HepG2 (cell line): ENCODE measurements around the gene PLXNC1. TPM values are rescaled to one million over a fixed set of nuclear protein-coding genes. Genes with fewer than 3 reads are reported as not detected.

Experiments
- FOXK1 ChIP-seq: sonication (generic); formaldehyde crosslinking; IDR thresholded peaks from 2 replicates; pipeline ENCODE4 v1.4.0; 2020; ENCODE audit warnings: low read depth, missing genetic modification reagents, borderline replicate concordance
- HDAC1 ChIP-seq: sonication (generic); formaldehyde crosslinking; IDR thresholded peaks from 2 replicates; pipeline ENCODE4 v1.5.1; 2020; ENCODE audit warnings: mild to moderate bottlenecking, missing genetic modification reagents
- HMG20A ChIP-seq: IDR thresholded peaks from 2 replicates; pipeline ENCODE4 v1.6.1; 2016; ENCODE audit warnings: borderline replicate concordance
- HMG20B ChIP-seq: conservative IDR thresholded peaks from 2 replicates; pipeline ENCODE4 v1.6.1; 2016; ENCODE audit warnings: missing genetic modification reagents, missing compliant biosample characterization
- HNRNPUL1 ChIP-seq: fragments of 200-400 bp; formaldehyde crosslinking; IDR thresholded peaks from 2 replicates; pipeline ENCODE4 v1.6.1; 2017; ENCODE audit warnings: low read depth, mild to moderate bottlenecking, low read length, moderate library complexity
- IKZF1 ChIP-seq: fragments of 450-650 bp; IDR thresholded peaks from 2 replicates; pipeline ENCODE4 v1.7.1; 2016
- PITX1 ChIP-seq: sonication (generic); formaldehyde crosslinking; IDR thresholded peaks from 2 replicates; pipeline ENCODE4 v1.5.1; 2020; ENCODE audit warnings: mild to moderate bottlenecking, missing genetic modification reagents
- SOX13 ChIP-seq, 3 experiments: fragments of 450-650 bp in 1 of 3; sonication (generic) in 1 of 3; formaldehyde crosslinking in 1 of 3; IDR thresholded peaks in 2 of 3; conservative IDR thresholded peaks in 1 of 3; 2 replicates each; pipeline versions ENCODE4 v1.5.0 to v1.6.1; 2016 to 2020; ENCODE audit warnings: antibody characterized with exemption in 1 of 3, mild to moderate bottlenecking in 1 of 3, missing compliant biosample characterization in 1 of 3, missing genetic modification reagents in 1 of 3, moderate library complexity in 1 of 3
- TP53 ChIP-seq: sonication (generic); formaldehyde crosslinking; conservative IDR thresholded peaks from 2 replicates; pipeline ENCODE4 v1.4.0; 2020; ENCODE audit warnings: missing genetic modification reagents
- ZBTB21 ChIP-seq: sonication (generic); formaldehyde crosslinking; IDR thresholded peaks from 2 replicates; pipeline ENCODE4 v1.4.0; 2020; ENCODE audit warnings: missing genetic modification reagents
- ZBTB7B ChIP-seq: sonication (generic); formaldehyde crosslinking; IDR thresholded peaks from 2 replicates; pipeline ENCODE4 v1.4.0; 2020; ENCODE audit warnings: missing genetic modification reagents
- ZNF788 ChIP-seq: sonication (generic); formaldehyde crosslinking; IDR thresholded peaks from 2 replicates; pipeline ENCODE4 v1.5.0; 2020; ENCODE audit warnings: mild to moderate bottlenecking, missing genetic modification reagents, borderline replicate concordance
- ZNF792 ChIP-seq: IDR thresholded peaks from 2 replicates; pipeline ENCODE4 v1.6.1; 2016
- polyA plus RNA-seq, 8 experiments: library from polyadenylated mRNA; depleted of rRNA in 3 of 8; stranded (reverse) in 7 of 8; unstranded in 1 of 8; fragments of >200 nt; fragmentation: Illumina TruSeq in 4 of 8; extraction: Trizol in 4 of 8; gene quantifications; 2 replicates each; pipeline versions ENCODE4 v1.2.1 to v1.2.3, GENCODE V29; 2011 to 2016; ENCODE audit warnings: low read depth in 4 of 8, missing spikeins in 1 of 8, mixed read lengths in 1 of 8; ENCODE audit not compliant: insufficient read depth in 1 of 8
- total RNA-seq, 5 experiments: library from RNA; depleted of rRNA; stranded (reverse); fragments of >200 nt; fragmentation: Illumina TruSeq; extraction: Trizol; gene quantifications; 2 replicates each; pipeline ENCODE4 v1.2.3, GENCODE V29; 2016; ENCODE audit warnings: low read depth in 1 of 5
- TF ChIP-seq, protein P1 (sequence below): sonication (generic); formaldehyde crosslinking; IDR thresholded peaks from 2 replicates; pipeline ENCODE4 v1.4.0; 2020; ENCODE audit warnings: missing genetic modification reagents
- TF ChIP-seq, protein P2 (sequence below): sonication (generic); formaldehyde crosslinking; IDR thresholded peaks from 2 replicates; pipeline ENCODE4 v1.5.0; 2020; ENCODE audit warnings: mild to moderate bottlenecking, missing genetic modification reagents, borderline replicate concordance
- TF ChIP-seq, protein P3 (sequence below): sonication (generic); formaldehyde crosslinking; IDR thresholded peaks from 2 replicates; pipeline ENCODE4 v1.9.0; 2021; ENCODE audit warnings: missing genetic modification reagents, borderline replicate concordance
- TF ChIP-seq, protein P4 (sequence below): sonication (generic); formaldehyde crosslinking; IDR thresholded peaks from 2 replicates; pipeline ENCODE4 v1.4.0; 2020; ENCODE audit warnings: mild to moderate bottlenecking, missing genetic modification reagents, borderline replicate concordance

Gene PLXNC1
- total and polyA plus RNA-seq, 2 of the 13 experiments (the other 11 are each of a cell fraction or from before 2014, with no cell fraction given) = 6.6 to 11.2 TPM

DNA sequence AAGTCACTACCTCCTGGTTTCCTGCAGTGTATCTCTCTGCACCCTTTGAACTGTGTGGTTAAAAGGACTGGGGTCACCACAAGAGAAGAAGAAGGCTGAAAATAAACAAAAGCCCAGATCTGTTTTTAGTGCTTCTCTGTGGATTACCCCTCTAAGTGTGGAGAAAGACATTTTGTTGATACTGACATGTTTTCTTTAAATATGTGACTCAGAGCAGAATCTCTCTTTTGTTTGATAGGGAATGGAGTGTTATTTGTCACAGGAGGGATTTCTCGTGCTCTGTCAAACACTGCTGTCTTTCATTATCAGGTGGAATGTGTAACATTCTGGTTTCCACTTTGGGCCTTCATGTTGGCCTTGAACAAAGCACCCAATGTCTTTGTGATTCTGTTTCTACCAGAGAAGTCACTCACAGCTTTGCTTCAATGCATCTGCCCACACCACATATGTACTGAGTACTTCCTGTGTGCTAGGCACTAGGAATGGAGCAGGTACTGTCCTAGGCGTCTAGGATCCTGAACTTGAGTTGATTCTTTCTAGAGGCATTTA is 82.1 kb downstream of the PLXNC1 start (continued):
- TF ChIP-seq, protein P1, sequence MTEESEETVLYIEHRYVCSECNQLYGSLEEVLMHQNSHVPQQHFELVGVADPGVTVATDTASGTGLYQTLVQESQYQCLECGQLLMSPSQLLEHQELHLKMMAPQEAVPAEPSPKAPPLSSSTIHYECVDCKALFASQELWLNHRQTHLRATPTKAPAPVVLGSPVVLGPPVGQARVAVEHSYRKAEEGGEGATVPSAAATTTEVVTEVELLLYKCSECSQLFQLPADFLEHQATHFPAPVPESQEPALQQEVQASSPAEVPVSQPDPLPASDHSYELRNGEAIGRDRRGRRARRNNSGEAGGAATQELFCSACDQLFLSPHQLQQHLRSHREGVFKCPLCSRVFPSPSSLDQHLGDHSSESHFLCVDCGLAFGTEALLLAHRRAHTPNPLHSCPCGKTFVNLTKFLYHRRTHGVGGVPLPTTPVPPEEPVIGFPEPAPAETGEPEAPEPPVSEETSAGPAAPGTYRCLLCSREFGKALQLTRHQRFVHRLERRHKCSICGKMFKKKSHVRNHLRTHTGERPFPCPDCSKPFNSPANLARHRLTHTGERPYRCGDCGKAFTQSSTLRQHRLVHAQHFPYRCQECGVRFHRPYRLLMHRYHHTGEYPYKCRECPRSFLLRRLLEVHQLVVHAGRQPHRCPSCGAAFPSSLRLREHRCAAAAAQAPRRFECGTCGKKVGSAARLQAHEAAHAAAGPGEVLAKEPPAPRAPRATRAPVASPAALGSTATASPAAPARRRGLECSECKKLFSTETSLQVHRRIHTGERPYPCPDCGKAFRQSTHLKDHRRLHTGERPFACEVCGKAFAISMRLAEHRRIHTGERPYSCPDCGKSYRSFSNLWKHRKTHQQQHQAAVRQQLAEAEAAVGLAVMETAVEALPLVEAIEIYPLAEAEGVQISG (CRISPR knock-in tag) = peak; percentile 21; the same call in 1 of the 2 replicates
- TF ChIP-seq HMG20A = peak; percentile 95
- TF ChIP-seq PITX1 (CRISPR knock-in tag) = peak; percentile 58; the same call in 1 of the 2 replicates
- no peak for TF ChIP-seq HNRNPUL1
- TF ChIP-seq, protein P2, sequence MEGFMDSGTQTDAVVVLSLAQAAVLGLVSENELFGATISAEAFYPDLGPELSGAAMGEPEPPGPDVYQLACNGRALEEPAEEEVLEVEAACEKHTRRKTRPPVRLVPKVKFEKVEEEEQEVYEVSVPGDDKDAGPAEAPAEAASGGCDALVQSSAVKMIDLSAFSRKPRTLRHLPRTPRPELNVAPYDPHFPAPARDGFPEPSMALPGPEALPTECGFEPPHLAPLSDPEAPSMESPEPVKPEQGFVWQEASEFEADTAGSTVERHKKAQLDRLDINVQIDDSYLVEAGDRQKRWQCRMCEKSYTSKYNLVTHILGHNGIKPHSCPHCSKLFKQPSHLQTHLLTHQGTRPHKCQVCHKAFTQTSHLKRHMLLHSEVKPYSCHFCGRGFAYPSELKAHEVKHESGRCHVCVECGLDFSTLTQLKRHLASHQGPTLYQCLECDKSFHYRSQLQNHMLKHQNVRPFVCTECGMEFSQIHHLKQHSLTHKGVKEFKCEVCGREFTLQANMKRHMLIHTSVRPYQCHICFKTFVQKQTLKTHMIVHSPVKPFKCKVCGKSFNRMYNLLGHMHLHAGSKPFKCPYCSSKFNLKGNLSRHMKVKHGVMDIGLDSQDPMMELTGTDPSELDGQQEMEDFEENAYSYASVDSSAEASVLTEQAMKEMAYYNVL (CRISPR knock-in tag) = peak; percentile 25; the same call in 1 of the 2 replicates
- TF ChIP-seq ZNF792 (CRISPR knock-in tag) = peak; percentile 27; the same call in 1 of the 2 replicates
- TF ChIP-seq HDAC1 (CRISPR knock-in tag) = peak; percentile 73
- peak; percentile 51; the same call in 1 of the 2 replicates for TF ChIP-seq FOXK1 (CRISPR knock-in tag)
- peak; percentile 45; the same call in 1 of the 2 replicates for TF ChIP-seq ZBTB7B
- no peak for TF ChIP-seq IKZF1
- 0 out of 2 replicates have a peak, but pooled peaks have one; percentile 41 for TF ChIP-seq ZNF788 (CRISPR knock-in tag)
- no peak for TF ChIP-seq TP53 (CRISPR knock-in tag)
- TF ChIP-seq, protein P3, sequence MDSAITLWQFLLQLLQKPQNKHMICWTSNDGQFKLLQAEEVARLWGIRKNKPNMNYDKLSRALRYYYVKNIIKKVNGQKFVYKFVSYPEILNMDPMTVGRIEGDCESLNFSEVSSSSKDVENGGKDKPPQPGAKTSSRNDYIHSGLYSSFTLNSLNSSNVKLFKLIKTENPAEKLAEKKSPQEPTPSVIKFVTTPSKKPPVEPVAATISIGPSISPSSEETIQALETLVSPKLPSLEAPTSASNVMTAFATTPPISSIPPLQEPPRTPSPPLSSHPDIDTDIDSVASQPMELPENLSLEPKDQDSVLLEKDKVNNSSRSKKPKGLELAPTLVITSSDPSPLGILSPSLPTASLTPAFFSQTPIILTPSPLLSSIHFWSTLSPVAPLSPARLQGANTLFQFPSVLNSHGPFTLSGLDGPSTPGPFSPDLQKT (CRISPR knock-in tag) = no peak
- TF ChIP-seq HMG20B (CRISPR knock-in tag) = peak; percentile 81
- peak; percentile 88 for TF ChIP-seq SOX13 (IDR thresholded peaks at IDR 0.05)
- peak in 1 of 2 experiments; percentile 96; a peak in 2 of 4 replicates for TF ChIP-seq SOX13 (CRISPR knock-in tag; conservative IDR thresholded peaks at IDR 0.05 in 1 of 2, IDR thresholded peaks at IDR 0.05 in 1 of 2)
- TF ChIP-seq, protein P4, sequence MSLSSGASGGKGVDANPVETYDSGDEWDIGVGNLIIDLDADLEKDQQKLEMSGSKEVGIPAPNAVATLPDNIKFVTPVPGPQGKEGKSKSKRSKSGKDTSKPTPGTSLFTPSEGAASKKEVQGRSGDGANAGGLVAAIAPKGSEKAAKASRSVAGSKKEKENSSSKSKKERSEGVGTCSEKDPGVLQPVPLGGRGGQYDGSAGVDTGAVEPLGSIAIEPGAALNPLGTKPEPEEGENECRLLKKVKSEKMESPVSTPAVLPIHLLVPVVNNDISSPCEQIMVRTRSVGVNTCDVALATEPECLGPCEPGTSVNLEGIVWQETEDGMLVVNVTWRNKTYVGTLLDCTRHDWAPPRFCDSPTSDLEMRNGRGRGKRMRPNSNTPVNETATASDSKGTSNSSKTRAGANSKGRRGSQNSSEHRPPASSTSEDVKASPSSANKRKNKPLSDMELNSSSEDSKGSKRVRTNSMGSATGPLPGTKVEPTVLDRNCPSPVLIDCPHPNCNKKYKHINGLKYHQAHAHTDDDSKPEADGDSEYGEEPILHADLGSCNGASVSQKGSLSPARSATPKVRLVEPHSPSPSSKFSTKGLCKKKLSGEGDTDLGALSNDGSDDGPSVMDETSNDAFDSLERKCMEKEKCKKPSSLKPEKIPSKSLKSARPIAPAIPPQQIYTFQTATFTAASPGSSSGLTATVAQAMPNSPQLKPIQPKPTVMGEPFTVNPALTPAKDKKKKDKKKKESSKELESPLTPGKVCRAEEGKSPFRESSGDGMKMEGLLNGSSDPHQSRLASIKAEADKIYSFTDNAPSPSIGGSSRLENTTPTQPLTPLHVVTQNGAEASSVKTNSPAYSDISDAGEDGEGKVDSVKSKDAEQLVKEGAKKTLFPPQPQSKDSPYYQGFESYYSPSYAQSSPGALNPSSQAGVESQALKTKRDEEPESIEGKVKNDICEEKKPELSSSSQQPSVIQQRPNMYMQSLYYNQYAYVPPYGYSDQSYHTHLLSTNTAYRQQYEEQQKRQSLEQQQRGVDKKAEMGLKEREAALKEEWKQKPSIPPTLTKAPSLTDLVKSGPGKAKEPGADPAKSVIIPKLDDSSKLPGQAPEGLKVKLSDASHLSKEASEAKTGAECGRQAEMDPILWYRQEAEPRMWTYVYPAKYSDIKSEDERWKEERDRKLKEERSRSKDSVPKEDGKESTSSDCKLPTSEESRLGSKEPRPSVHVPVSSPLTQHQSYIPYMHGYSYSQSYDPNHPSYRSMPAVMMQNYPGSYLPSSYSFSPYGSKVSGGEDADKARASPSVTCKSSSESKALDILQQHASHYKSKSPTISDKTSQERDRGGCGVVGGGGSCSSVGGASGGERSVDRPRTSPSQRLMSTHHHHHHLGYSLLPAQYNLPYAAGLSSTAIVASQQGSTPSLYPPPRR (CRISPR knock-in tag) = peak; percentile 67; the same call in 1 of the 2 replicates
- TF ChIP-seq ZBTB21 (CRISPR knock-in tag) = no peak
